ENCODE measurements around the gene TMEM176B.

GRCh38 chr7:150849204-150849775 lies 49.1 kb upstream of the TMEM176B start:
- no peak for TF ChIP-seq CTCF (IDR thresholded peaks at IDR 0.05)
- no peak for TF ChIP-seq EZH2 (IDR thresholded peaks at IDR 0.05; ENCODE audit: borderline replicate concordance, insufficient read depth, low read depth, low read length, poor library complexity, severe bottlenecking)

Data from B cell (primary cell).